Measurements from ENCODE around the gene RIN3.

Gene RIN3

DNA sequence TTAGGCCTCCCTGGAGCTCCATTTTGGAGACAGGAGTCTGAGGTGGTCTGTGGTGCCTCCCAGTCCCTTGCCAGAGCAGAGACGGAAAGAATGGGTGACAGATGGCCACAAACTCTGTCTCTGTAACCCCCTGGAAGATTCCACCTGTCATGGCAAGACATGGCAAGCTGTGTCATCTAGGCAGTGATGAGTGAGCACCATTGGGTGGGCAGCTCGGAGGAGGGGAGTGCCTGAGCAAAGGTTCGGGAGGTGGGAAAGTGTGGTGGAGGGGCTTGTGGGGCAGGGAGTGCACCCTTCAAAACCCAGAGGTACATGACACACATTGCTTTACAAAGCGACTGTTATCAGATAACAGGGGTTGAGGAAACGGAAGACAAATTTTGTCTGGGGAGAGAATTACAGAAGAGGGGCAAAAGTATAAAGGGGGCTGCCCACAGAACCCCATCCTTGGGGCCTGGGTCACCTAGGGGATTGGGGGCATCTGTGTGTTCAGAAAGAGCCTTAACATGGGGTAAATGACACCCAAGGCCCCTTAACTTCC is 3.5 kb downstream of the RIN3 start:
- no peak for TF ChIP-seq CTCF (IDR thresholded peaks at IDR 0.05; ENCODE audit: extremely low read depth, missing control alignments)
- no peak for DNase-seq (ENCODE audit: low spot score)

DNA sequence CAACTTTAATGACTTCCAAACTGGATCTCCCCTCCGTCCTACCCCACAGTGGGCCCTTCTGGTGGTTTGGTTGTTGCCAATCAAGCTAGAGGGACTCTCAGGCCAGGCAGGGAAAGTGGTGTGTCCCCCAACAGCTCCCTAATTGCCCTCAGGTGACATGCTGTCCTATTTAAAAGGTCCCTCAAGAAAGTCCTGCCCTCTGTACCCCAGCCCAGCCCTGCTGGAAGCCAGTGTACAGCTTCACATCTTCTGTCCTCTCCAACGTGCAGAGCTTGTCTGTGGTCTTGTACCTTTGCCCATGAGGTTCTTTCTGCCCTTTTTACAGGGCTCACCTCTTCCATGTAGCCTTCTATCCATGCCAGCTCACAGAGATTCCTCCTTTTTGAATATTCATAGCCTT is 4.2 kb downstream of the RIN3 start:
- no peak for TF ChIP-seq CTCF (IDR thresholded peaks at IDR 0.05; ENCODE audit: extremely low read depth, missing control alignments)
- DNase-seq (ENCODE audit: low spot score) = no peak

DNA sequence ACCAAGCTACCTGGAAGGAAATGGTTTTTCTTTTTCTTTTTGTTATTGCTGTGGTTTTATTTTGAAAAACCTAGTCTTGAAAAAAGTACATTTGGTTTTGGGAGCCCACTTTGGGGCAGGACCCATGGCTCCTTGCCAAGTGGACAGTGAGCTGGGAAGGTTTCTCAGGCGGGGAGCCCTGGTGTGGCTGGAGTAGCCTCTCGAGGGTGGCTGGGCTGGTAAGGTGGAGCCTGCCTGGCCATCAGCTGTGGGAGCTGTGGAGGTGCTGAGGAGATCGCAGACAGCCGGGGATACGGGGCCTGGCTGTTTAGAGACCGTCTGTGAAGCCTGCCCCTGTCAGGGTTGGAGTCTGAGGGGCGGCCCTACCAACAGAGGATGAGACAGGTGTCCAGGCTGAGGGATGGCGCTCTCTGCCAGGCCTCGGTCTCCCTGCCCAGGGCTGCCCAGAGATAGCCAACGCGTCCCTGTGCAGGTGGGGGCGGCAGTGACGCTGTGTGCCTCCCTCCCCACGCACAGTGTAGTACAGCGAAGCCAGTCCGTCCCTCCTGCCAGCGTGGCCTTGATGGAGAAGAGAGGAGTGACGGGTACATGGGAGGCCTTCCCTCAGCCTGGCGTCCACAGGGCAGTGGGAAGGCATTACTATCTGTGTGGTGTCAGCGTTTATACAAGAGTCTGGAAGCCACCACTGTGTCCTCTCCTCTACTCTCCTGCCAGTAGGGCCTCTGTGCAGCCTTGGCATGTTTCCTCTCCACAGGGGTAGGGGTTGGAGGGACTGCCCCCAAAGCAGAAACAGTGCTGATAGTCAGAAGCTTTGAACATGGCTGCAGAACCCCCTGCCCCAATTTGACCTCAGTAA is 5.9 kb downstream of the RIN3 start:
- DNase-seq (ENCODE audit: low spot score) = no peak
- no peak for TF ChIP-seq CTCF (IDR thresholded peaks at IDR 0.05; ENCODE audit: extremely low read depth, missing control alignments)

DNA sequence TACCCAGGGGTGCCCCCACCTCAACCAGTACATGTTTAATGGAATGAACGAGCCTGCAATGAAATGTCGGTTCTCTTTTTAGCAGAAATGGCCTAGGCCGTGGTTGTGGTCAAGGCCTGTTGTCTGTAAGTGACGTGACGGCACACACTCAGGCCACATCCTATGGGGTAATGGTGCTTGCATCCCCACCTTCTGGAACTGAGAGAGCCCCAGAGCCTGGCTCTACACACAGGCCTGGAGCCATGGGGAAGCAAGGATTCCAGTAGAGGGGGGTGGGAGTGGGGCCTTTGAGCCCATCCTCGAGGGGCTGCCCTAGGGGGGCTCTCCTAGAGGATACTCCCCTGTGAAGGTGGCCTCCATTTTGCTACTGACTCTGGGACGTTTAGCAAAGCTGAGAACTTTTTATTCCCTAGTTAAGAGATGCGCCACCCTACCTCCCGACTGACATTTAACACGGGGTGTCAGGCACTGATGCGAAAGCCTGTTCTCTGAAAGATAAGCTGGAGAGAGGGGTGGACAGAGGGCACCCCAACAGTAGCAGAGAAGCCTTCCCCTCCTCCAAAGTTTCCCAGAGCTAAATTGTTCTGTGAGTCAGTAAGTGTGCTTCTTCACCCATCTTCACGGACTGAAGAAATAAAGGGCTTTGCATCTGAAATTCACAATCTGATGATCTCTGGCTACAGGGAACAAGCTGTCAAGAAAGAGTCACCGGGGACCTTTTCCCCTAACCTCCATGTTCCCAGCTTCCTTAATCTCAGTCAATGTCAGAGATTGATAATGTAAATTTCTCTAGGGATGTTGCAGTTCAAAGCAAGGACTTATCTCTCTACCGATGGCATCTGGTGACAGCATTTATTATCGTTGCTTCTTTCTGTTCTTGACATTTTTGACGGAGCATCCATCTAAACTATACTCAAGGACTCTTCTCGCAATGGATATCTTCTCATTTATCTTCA is 6.8 kb downstream of the RIN3 start:
- no peak for TF ChIP-seq CTCF (IDR thresholded peaks at IDR 0.05; ENCODE audit: extremely low read depth, missing control alignments)
- DNase-seq (ENCODE audit: low spot score) = no peak

DNA sequence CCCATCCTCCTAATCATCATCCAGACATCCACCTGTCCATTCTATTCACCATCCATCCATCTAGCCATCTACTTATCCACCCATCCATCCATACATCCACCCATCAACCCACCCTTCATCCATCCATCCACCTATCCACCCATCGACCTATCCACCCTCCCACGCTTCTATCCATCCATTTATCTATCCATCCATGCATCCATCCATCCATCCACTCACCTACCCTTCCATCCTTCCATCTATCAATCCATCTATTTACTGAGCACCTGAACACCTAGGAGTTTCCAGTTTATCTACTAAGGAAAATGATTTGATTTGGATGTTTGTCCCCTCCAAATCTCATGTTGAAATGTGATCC is 7.5 kb downstream of the RIN3 start:
- no peak for TF ChIP-seq CTCF (IDR thresholded peaks at IDR 0.05; ENCODE audit: extremely low read depth, missing control alignments)
- DNase-seq (ENCODE audit: low spot score) = no peak

DNA sequence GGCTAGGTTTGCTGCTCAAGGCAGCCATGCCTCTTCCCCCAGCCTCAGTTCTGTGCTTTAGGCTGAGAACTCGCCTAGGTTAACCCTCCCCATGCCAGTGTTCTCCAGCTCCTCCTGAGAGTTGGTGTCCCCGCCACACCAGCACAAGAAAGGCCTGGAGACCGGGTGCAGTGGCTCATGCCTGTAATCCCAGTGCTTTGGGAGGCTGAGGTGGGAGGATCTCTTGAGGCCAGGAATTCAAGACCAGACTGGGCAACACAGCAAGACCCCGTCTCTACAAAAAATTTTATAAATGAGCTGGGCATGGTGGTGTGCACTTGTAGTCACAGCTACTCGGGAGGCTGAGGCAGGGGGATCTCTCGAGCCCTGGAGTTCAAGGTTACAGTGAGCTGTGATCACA is 10.2 kb downstream of the RIN3 start:
- no peak for DNase-seq (ENCODE audit: low spot score)
- TF ChIP-seq CTCF (IDR thresholded peaks at IDR 0.05; ENCODE audit: extremely low read depth, missing control alignments) = no peak
